Activated T-helper 1 cell treated with anti-CD3 and anti-CD28 coated beads, Interleukin-12 subunit alpha, Interleukin-12 subunit beta, Interleukin-2, Interleukin-4 antibody, amounts not matched to agents 30 ng/mL and 10 ng/mL and 1 ng/mL, durations not matched to agents 14 hours and 24 hours and 36 hours (primary cell): ENCODE data around the gene SUSD1. TPM values are rescaled to one million over a fixed set of nuclear protein-coding genes. Genes with fewer than 3 reads are reported as not detected.

Source experiments
- DNase-seq: peaks from one replicate; pipeline ENCODE4 v3.0.0; 2021; ENCODE audit warnings: low spot score
- H3K27ac Mint-ChIP-seq: one replicate; pipeline ENCODE4 v1.8.0; 2021; ENCODE audit warnings: mild to moderate bottlenecking, mixed read lengths
- H3K27me3 Mint-ChIP-seq: one replicate; pipeline ENCODE4 v1.8.0; 2022; ENCODE audit warnings: mild to moderate bottlenecking, moderate library complexity, mixed read lengths; ENCODE audit not compliant: insufficient read depth
- H3K36me3 Mint-ChIP-seq: one replicate; pipeline ENCODE4 v1.8.0; 2021; ENCODE audit warnings: low read depth, mixed read lengths
- H3K4me1 Mint-ChIP-seq: one replicate; pipeline ENCODE4 v1.8.0; 2021; ENCODE audit warnings: low read depth, mixed read lengths
- H3K4me3 Mint-ChIP-seq: one replicate; pipeline ENCODE4 v1.8.0; 2021; ENCODE audit warnings: mild to moderate bottlenecking, moderate library complexity, mixed read lengths
- H3K9me3 Mint-ChIP-seq: one replicate; pipeline ENCODE4 v1.8.0; 2021; ENCODE audit warnings: mixed read lengths
- intact Hi-C: fragments of 100-400 bp; cut with micrococcal nuclease; formaldehyde crosslinking; loops from one replicate; pipeline ENCODE4 v1.15.1; 2024
- total RNA-seq: library from RNA; stranded (reverse); gene quantifications from 2 replicates; pipeline ENCODE4 v1.2.3, GENCODE V29; 2022

SUSD1 gene
- total RNA-seq, 1 donor from 2014 or later, result 3.7 TPM

DNA sequence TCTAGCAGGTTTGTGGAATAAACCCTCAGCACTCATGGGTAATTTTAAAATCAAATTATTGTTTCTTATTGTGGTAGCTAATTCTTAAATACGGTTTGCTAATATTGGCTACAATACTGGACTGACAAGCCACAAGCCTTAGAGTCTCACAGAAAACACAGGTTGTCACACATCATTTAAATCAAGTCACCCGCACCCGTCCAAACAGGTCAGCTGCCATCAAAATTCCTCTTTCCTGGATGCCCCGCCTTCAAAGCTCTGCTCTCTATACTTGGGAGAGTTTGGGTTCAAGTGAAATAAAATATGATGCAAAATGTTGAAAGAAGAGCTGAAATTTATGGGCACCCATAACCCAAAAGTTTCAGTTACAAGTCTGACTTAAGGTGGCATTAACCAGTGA lies 12.3 kb upstream of the SUSD1 start:
- no peaks in the 10 kb centered on the region for H3K27me3 Mint-ChIP-seq
- peaks cover 5% of the 10 kb centered on the region for H3K4me1 Mint-ChIP-seq

DNA sequence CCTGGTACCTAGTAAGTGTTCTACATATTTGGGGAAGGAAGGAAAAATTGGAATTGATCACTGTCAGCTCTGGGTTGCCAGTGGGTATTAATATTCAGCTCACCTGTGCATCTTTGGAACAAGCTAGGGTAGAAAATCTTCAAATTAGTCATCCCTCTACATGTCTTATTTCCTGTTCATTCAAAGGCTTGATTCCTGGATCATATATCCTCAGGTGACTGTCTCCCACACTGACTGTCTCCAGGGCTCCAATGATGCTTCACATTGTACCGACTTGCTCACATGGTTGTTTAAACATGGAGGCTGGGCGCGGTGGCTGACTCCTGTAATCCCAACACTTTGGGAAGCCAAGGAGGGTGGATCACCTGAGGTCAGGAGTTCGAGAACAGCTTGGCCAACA lies 11.6 kb upstream of the SUSD1 start:
- intact Hi-C loops, result no loop called here
- no peaks in the 10 kb centered on the region for H3K27me3 Mint-ChIP-seq
- H3K9me3 Mint-ChIP-seq, result peaks cover 18% of the 10 kb centered on the region
- H3K36me3 Mint-ChIP-seq, result peaks cover 15% of the 10 kb centered on the region
- no peak for DNase-seq
- no peak overlapping the region for H3K27ac Mint-ChIP-seq
- H3K4me1 Mint-ChIP-seq, result peaks cover 7% of the 10 kb centered on the region
- no peak overlapping the region for H3K4me3 Mint-ChIP-seq

More for the DNA sequence above, 12.3 kb upstream of the SUSD1 start:
- no peak overlapping the region for H3K4me3 Mint-ChIP-seq
- DNase-seq, result no peak
- H3K27ac Mint-ChIP-seq, result no peak overlapping the region
- intact Hi-C loops, result no loop called here
- H3K9me3 Mint-ChIP-seq, result peaks cover 18% of the 10 kb centered on the region
- peaks cover 14% of the 10 kb centered on the region for H3K36me3 Mint-ChIP-seq

DNA sequence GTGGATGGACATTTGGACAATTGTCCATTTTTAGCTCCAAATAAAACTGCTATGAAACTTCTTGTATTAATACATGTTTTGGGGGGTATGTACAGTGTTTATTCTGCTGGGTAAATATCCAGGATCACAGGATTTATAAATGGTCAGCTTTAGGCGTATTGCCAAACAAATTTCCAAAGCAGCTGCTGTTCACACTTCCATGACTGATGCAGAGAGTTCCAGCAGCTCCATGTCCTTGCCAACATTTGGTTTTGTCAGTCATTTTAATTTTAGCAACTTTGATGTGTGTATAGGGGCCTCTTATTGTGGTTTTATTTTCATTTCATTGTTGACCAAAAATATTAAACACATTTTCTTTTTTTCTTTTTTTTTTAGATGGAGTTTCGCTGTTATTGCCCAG lies 9.8 kb upstream of the SUSD1 start:
- Mint-ChIP-seq H3K9me3 (peaks cover 12% of the 10 kb centered on the region), H3K4me1 (peaks cover 25% of the 10 kb centered on the region), H3K4me3 (no peak overlapping the region), H3K27me3 (no peaks in the 10 kb centered on the region), H3K27ac (no peak overlapping the region), H3K36me3 (peaks cover 8% of the 10 kb centered on the region)
- intact Hi-C loops, result loop anchor here (5.0 kb wide), 2 partner anchors 88 to 302 kb away; partner anchors contain the start of gene KIAA1958
- no peak for DNase-seq

DNA sequence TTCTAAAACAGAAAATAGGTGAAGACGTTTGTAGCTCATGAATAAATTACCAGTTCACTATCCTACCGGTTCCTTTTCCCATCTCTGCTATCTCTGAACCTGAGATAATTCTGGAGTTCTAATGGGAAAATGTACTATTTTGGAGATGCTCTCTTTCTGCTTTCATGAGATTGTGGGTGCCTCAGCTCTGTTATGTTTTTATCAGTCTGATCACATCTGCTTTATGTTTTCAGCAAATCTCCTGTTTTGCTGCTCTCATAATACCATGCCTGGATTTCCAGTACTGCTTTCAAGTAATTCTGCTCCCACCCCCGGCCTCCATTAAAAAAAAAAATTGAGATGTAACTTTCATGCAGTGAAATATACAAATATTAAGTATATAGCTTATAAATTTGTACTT lies 9.1 kb upstream of the SUSD1 start:
- no peak overlapping the region for H3K27ac Mint-ChIP-seq
- H3K4me1 Mint-ChIP-seq, result peaks cover 31% of the 10 kb centered on the region
- H3K4me3 Mint-ChIP-seq, result no peak overlapping the region
- intact Hi-C loops, result loop anchor here (5.0 kb wide), 2 partner anchors 87 to 303 kb away; partner anchors contain the start of gene KIAA1958
- peaks cover 12% of the 10 kb centered on the region for H3K9me3 Mint-ChIP-seq
- no peak for DNase-seq
- H3K36me3 Mint-ChIP-seq, result peaks cover 8% of the 10 kb centered on the region
- no peaks in the 10 kb centered on the region for H3K27me3 Mint-ChIP-seq

DNA sequence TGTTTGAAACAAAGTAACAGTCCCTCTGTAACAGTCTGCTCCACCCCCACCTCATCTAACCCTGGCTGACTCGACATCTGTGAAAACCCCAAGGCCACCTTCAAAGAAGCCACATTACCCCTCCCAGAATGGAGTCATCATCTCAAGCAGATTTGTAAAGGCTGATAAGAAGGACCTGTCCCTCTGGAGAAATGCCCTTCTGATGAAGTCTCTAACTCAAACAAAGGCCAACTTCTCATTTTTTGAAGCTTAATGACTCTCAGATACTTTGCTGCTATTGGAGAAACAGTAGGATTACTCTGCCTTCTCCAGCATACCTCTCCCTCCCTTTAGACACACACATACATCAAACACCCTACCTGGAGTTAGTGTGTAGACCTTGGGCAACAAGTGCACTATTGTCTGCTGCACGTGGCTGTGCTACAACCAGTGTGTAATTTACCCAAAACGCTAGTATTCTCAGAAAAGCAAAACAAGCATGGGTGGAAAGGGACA lies 5.3 kb upstream of the SUSD1 start:
- Mint-ChIP-seq H3K9me3 (peaks cover 12% of the 10 kb centered on the region), H3K4me1 (peaks cover 64% of the 10 kb centered on the region), H3K27me3 (no peaks in the 10 kb centered on the region), H3K27ac (peak overlapping the region; percentile 66), H3K36me3 (peaks cover 8% of the 10 kb centered on the region), H3K4me3 (peak overlapping the region; percentile 19)
- intact Hi-C loops, result loop anchor here (1.0 to 5.0 kb wide), 5 partner anchors 22 to 307 kb away; partner anchors contain the start of genes KIAA1958 and PTBP3
- peak; percentile 62 for DNase-seq

DNA sequence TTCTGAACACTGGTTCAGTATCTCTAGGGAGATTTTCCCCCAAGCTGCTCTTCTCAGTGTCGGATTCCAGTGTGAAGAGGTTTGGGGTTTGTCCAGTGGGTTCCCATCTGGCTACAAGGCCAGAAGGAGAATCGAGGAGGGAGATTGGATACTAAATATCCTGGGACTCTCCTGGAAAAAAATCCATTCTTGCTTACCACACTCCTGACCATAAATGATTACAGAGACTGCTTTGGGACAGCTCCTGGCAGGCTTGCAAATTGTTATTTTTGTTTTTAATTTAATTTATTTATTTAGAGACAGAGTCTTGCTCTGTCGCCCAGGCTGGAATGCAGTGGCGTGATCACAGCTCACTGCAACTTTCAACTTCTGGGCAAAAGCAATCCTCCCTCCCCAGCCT lies 4.7 kb upstream of the SUSD1 start:
- peaks cover 8% of the 10 kb centered on the region for H3K36me3 Mint-ChIP-seq
- DNase-seq, result no peak
- peaks cover 66% of the 10 kb centered on the region for H3K4me1 Mint-ChIP-seq
- no peaks in the 10 kb centered on the region for H3K27me3 Mint-ChIP-seq
- peaks cover 12% of the 10 kb centered on the region for H3K9me3 Mint-ChIP-seq
- no peak overlapping the region for H3K27ac Mint-ChIP-seq
- intact Hi-C loops, result loop anchor here (1.0 to 10.0 kb wide), 8 partner anchors 21 to 545 kb away; partner anchors contain the start of genes DNAJC25, GNG10, KIAA1958 and PTBP3
- no peak overlapping the region for H3K4me3 Mint-ChIP-seq

DNA sequence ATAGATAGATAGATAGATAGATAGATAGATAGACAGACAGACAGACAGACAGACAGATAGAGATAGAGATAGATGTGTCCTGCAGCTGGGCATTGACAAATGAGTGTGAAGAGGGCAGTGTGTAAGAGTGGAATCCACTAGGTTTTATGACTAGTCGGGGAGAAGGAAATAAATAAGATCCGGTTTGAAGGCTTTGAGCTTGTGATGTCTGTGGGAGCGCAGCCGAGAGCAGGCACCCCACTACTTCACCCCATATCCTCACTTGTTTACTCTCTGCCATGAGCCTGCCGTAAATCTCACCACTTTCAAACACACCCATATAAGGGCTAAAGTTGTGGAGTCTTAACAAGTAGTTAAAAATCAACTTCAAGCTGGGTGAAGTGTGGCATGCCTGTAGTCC lies 1.4 kb upstream of the SUSD1 start:
- intact Hi-C loops, result loop anchor here (10.0 kb wide), 3 partner anchors 282 to 542 kb away; partner anchors contain the start of genes DNAJC25, GNG10 and UGCG
- peak; percentile 22 for DNase-seq
- Mint-ChIP-seq H3K27ac (peak overlapping the region; percentile 65), H3K4me3 (peak overlapping the region; percentile 64), H3K36me3 (peaks cover 16% of the 10 kb centered on the region), H3K9me3 (no peaks in the 10 kb centered on the region), H3K4me1 (peaks cover 80% of the 10 kb centered on the region), H3K27me3 (no peaks in the 10 kb centered on the region)

DNA sequence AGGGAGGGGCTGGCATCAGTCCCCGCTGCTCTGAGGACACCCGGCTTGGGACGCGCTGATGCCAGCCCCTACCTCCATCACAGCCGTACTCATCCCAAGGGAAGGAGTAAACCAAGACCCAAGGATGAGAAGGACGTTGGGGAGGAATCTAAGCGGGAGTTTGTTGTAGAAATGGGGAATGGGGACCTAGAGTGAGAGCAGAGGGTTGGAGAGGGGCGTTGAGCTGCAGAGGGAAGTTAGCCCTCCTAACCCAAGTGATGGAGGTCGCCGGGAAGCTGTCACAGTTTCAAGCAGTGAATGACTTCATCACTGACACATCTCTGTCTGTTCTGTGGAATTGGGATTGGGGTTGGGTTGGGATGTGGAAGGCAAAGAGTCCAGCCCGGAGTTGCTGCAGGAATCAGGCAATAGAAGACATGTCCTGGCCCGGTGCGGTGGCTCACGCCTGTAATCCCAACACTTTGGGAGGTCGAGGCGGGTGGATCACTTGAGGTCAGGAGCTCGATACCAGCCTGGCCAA lies 759 bp upstream of the SUSD1 start:
- Mint-ChIP-seq H3K36me3 (peaks cover 18% of the 10 kb centered on the region), H3K9me3 (no peaks in the 10 kb centered on the region), H3K27ac (peak overlapping the region; percentile 82), H3K4me3 (peak overlapping the region; percentile 64), H3K4me1 (peaks cover 80% of the 10 kb centered on the region), H3K27me3 (no peaks in the 10 kb centered on the region)
- no peak for DNase-seq
- intact Hi-C loops, result loop anchor here (10.0 kb wide), 3 partner anchors 281 to 541 kb away; partner anchors contain the start of genes DNAJC25, GNG10 and UGCG

DNA sequence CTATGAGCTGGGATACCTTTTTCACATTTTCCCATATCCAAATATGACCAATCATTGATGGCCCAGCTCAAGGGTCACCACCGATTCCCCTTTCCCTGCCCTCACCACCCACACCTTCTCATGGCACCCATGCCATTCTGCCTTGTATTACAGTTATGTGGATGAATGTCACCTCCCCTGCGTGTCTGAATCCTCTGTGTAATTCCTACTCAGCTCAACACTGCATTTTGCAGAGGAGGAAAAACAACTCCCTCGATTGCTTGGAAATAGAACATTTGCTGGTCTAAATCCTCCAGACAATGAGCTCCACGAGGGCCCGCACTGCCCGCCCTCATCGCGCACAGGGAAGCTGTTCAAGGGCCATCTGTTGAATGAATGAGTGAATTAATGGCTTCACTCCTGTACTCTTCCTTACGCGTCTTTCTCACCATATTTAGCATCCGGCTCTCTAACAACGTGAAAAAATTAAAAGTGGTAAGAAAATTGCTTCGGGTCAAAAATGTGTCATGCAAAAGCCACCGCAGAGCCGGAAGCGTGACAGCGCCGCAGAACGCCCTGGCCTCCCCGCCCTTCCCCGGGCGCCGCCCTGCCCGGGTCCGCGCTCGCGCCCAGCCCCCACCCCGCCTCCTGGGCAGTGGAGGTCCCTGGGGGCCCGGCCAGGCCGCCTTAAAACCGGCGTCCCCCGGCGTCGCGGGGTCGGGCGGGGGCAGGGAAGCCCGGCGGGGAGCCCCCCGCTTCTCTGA lies 704 bp downstream of the SUSD1 start:
- H3K4me3 Mint-ChIP-seq, result peak overlapping the region; percentile 88
- DNase-seq, result peak; percentile 73
- no peaks in the 10 kb centered on the region for H3K9me3 Mint-ChIP-seq
- H3K4me1 Mint-ChIP-seq, result peaks cover 74% of the 10 kb centered on the region
- peaks cover 1% of the 10 kb centered on the region for H3K27me3 Mint-ChIP-seq
- peak overlapping the region; percentile 93 for H3K27ac Mint-ChIP-seq
- intact Hi-C loops, result loop anchor here (1.0 to 10.0 kb wide), 7 partner anchors 160 to 692 kb away; partner anchors contain the start of genes DNAJC25, ECPAS, GNG10 and SNX30
- H3K36me3 Mint-ChIP-seq, result peaks cover 25% of the 10 kb centered on the region

DNA sequence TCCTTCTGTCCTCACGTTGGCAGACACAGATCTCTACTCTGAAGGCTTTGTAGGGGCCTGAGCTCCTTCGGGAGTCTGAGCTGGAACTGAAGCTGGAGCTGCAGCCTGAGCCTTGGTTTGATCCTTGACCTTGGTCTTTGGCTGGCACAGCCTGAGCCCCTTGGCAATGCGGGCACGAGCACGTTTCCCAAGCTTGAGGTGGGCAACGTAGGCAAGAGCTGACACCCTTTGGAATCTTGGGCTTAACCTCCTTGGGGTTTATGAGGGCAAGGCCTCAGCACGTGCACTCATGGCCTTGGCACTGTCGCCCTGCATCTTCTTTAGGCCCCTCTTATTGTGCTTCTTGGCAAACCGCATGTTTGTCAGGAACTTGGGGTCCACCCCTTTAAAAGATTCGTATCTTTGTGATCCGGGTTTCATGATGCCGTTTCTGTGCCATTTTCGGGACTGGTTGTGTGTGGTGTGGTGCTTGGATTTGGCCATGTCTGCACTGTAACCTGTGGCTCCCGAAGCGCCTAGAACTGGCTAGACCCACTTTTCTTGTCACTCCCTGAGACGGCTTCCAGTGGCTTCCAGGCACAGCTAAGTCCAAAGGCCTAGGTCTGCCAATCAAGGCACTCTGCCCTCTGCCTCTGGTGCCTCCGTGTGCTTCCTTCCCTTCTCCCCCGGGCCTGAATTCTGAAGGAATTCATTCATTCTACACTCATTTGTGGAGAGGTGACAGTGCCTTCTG lies 1.4 kb downstream of the SUSD1 start:
- Mint-ChIP-seq H3K4me1 (peaks cover 79% of the 10 kb centered on the region), H3K9me3 (no peaks in the 10 kb centered on the region), H3K4me3 (peak overlapping the region; percentile 88), H3K27ac (peak overlapping the region; percentile 93), H3K36me3 (peaks cover 27% of the 10 kb centered on the region), H3K27me3 (peaks cover 3% of the 10 kb centered on the region)
- intact Hi-C loops, result loop anchor here (1.0 to 10.0 kb wide), 7 partner anchors 161 to 691 kb away; partner anchors contain the start of genes DNAJC25, ECPAS, GNG10 and SNX30
- no peak for DNase-seq

DNA sequence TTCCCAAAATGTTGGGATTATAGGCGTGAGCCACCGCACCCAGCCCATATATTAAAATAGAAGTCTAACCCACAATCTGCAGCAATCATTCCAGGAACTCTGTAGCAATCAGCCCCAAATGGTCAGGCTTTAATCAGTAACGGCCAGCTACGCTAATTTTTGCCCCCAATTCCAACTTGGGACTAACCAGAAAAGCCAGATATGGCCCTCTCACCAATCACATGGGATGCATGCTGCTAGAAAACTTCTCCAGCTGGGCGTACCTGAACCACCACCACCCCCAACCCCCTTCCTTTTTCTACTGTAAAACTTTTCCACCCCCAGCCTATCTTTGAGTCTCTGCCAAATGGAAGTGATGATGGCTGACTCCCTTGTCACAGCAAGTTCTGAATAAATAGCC lies 4.1 kb downstream of the SUSD1 start:
- Mint-ChIP-seq H3K27me3 (peaks cover 3% of the 10 kb centered on the region), H3K27ac (no peak overlapping the region)
- intact Hi-C loops, result loop anchor here (5.0 to 10.0 kb wide), 4 partner anchors 276 to 689 kb away; partner anchors contain the start of genes DNAJC25, ECPAS, GNG10 and UGCG

DNA sequence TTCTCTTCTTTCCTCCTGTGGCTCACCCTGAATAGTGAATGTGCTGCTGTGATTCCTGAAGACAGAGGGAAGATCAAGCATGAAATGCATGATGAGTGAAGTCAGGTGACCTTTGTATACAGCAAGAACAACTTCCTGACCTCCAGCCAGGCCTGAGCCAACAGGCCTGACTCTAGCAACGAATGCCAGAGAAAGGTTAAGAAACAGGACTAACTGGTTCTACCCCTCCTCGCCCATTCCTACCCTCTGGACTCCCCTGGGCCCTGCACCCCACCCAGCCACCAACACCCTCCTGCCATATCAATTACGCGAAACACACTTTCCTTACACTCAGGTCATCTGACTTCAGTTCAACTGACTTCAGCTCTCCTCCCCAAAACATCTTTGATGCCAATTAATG lies 4.9 kb downstream of the SUSD1 start:
- H3K27ac Mint-ChIP-seq, result no peak overlapping the region
- no peaks in the 10 kb centered on the region for H3K9me3 Mint-ChIP-seq
- H3K36me3 Mint-ChIP-seq, result peaks cover 31% of the 10 kb centered on the region
- intact Hi-C loops, result loop anchor here (5.0 to 10.0 kb wide), 4 partner anchors 275 to 688 kb away; partner anchors contain the start of genes DNAJC25, ECPAS, GNG10 and UGCG
- DNase-seq, result no peak
- peaks cover 3% of the 10 kb centered on the region for H3K27me3 Mint-ChIP-seq
- H3K4me1 Mint-ChIP-seq, result peaks cover 64% of the 10 kb centered on the region
- no peak overlapping the region for H3K4me3 Mint-ChIP-seq

More for the DNA sequence above, 4.1 kb downstream of the SUSD1 start:
- no peaks in the 10 kb centered on the region for H3K9me3 Mint-ChIP-seq
- H3K4me3 Mint-ChIP-seq, result no peak overlapping the region
- H3K36me3 Mint-ChIP-seq, result peaks cover 31% of the 10 kb centered on the region
- H3K4me1 Mint-ChIP-seq, result peaks cover 66% of the 10 kb centered on the region
- DNase-seq, result no peak
